RPMI8226 (cell line): Measurements from ENCODE around the gene OR2T35.
A peak's percentile ranks its signal among the peaks of the same experiment; 100 is the strongest.
"Not testable (repeated sequence)": the region's sequence is repeated elsewhere in the genome, so short reads cannot be mapped to it uniquely, and the experiment has no call there.

Experiments
- DNase-seq: peaks from one replicate; pipeline ENCODE4 v3.0.0-alpha.2; 2015

The OR2T35 gene

GRCh38 chr1:248645178-248645577 is at the start of gene OR2T35:
Gene OR2T35 (minus strand): TSS chr1:248645278. CDS start chr1:248639258, 6,020 bp downstream.
- DNase-seq = not testable (repeated sequence)

GRCh38 chr1:248691567-248692155 is 46.6 kb upstream of the OR2T35 start:
- no peak for DNase-seq

DNA sequence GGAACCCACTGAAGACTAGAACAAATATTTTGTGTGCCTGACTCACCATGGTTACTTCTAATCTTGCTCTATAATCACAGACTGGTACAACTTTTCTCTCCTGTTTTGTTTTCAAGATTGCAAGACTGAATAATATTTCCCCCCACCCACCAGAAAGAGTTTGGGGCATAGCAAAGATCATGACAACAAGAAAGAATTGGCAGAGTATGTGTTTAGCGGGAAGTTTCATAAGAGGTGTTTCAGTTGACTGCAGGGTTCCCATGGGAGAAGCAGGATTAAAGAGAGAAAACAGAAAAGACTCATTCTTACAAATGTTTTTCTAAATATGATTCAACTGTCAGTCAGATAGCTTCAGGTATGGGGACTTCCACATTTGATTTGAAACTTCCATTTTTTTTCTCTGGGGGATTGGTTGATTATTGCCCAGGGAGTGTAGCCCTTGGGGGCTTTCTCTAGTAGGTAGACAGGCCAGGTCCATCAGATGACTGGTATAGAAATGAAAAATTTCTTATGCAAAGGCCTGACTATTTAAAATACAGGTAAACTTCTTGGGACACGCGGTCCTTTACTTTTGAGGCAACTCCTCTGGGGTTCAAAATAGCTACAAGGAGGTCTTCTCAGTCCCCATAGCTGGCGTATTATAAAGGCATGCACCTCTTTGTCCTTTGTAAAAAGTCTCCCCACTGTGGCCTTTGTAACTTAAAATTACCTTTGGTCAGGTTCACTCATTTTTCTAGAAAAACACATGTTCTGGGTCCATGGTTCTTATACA is 43.6 kb upstream of the OR2T35 start:
- no peak for DNase-seq

- peak; percentile 24 for DNase-seq
Observed at GRCh38 chr1:248686815-248687214, 41.7 kb upstream of the OR2T35 start.

DNA sequence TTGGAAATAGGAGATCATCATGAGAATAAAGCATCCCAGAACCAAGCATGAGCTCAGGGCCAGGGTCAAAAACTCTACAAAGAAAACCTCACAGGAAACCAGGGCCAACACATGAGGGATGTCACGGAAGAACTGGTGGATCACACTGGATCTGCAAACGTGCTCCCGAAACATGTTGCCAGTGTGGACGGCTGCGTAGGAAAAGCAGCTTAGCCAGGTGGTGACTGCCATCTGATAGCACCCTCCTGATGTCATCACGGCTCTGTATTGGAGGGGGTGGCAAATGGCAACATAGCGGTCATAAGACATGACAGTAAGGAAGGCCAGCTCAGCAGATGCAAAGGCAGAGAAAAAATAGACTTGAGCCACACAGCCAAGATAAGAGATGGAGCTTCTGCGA is 36.6 kb upstream of the OR2T35 start:
- no peak for DNase-seq

DNA sequence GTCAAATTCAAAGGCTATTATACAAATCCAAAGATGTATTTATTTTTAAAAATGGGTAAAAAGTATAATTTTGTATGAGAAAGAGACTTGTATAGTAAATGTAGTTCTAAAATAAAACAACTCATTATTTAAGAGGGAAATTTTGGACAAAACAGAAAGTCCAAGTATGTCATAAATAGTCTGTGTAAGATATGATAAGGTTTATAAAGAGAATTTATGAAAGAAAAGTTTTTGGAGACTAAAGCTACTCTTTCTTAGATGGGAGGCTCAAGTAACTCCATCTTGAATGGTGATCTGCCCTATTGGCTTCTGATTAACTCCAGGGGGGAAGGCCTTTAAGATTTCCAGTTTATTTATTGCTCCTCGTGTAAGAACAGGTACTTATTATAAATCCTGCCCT is 24.9 kb upstream of the OR2T35 start:
- no peak for DNase-seq

GRCh38 chr1:248663453-248664328 is 18.6 kb upstream of the OR2T35 start:
- not testable (repeated sequence) for DNase-seq

GRCh38 chr1:248656797-248657196 is 11.7 kb upstream of the OR2T35 start:
- not testable (repeated sequence) for DNase-seq

GRCh38 chr1:248655354-248655753 is 10.3 kb upstream of the OR2T35 start, which contains the start of gene OR2T27:
Gene OR2T27 (minus strand): TSS chr1:248655528. CDS start chr1:248650884, 4,644 bp downstream.
- DNase-seq = not testable (repeated sequence)

GRCh38 chr1:248648770-248649536 is 3.9 kb upstream of the OR2T35 start:
- DNase-seq = not testable (repeated sequence)

- DNase-seq = not testable (repeated sequence)
Observed at GRCh38 chr1:248642971-248643651, 2.0 kb downstream of the OR2T35 start.

- not testable (repeated sequence) for DNase-seq
Observed at GRCh38 chr1:248641583-248641982, 3.5 kb downstream of the OR2T35 start.

GRCh38 chr1:248640906-248641305 is 4.2 kb downstream of the OR2T35 start:
- not testable (repeated sequence) for DNase-seq

GRCh38 chr1:248639652-248640051 is 5.4 kb downstream of the OR2T35 start:
- not testable (repeated sequence) for DNase-seq

DNA sequence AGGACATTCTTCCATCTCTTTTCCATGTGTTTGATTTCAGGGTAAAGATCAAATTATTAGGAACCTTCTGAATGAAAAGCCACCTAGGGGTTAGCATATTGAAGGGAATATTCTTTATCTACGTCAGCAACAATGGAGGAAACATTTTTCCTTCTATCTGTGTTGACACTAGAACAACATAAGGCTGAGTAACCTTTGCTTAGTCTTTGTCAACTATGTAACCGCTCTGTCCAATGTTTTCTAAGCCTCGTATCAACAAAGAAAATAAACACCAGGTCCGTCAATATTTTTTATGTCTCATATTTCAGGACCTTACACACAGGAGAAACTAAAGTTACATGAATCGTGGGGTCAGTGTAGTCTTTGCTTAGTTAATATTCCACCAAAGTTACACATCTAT is 8.5 kb downstream of the OR2T35 start:
- DNase-seq = not testable (repeated sequence)

DNA sequence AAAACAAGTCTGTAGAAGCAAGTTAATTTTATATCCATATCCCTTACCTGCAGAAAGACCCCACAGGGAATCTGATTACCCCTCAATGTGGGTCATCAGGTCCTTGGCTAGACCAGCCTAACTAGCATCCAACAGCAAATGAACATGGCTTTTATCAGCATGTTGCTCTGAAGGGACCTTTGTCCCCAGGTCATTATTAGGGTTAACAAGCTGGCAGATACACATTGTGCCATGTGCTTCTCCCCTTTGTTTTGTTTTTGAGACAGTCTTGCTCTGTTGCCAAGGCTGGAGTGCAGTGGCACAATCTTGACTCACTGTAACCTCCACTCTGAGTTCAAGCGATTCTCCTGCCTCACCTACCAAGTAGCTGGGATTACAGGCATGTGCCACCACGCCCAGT is 10.1 kb downstream of the OR2T35 start, which contains the start of gene OR2T11:
TSS of gene OR2T11 (minus strand) at position 101 of the 400 bp plus-strand sequence. CDS start 7,963 bp downstream, outside the sequence.
- not testable (repeated sequence) for DNase-seq

DNA sequence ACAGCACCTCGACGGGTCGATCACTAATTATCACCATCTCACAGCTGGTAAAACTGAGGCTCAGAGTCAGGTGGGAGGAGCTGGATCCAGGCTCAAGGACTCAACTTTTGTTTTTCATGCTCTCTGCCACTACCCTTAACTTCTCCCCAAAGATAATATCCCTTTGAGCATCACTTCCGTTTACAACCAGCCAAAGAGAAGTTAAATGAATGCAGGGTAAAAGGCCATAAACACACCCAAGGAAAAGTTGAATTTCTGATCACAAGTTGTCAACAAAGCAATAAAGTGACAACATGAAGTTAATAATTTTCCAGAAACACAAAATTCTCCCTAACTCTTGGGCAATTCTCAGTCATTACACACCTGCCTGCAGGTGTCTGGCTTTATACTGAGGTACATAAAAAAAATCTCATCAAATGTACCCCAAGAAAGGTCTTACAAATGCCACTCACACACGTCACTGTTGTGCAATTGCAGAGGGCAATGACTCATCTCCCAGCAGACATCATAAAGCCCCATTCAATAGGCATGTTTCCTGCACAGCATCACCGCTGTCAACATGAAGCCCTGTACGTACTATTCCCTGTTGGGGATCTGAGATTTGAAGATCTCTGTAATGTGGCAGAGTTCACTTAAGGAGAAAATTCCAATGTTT is 13.6 kb downstream of the OR2T35 start:
- no peak for DNase-seq

DNA sequence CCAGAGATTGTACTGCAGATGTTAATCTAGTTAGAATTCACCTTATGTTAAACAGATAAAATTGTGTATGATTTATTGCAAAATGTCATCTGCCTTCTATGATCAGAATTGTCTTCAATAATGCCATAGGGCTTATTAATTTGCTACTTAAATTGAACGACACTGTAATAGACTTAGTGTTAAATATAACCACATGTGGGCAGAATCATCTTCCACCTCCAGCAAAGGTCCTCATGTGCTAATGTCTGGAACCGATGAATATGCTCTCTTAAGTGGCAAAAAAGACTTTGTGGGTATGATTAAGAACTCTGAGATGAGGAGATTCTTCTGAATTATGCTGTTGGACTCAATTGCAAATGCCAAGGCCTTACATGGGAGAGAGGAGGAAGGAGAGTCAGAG is 14.5 kb downstream of the OR2T35 start:
- DNase-seq = no peak

DNA sequence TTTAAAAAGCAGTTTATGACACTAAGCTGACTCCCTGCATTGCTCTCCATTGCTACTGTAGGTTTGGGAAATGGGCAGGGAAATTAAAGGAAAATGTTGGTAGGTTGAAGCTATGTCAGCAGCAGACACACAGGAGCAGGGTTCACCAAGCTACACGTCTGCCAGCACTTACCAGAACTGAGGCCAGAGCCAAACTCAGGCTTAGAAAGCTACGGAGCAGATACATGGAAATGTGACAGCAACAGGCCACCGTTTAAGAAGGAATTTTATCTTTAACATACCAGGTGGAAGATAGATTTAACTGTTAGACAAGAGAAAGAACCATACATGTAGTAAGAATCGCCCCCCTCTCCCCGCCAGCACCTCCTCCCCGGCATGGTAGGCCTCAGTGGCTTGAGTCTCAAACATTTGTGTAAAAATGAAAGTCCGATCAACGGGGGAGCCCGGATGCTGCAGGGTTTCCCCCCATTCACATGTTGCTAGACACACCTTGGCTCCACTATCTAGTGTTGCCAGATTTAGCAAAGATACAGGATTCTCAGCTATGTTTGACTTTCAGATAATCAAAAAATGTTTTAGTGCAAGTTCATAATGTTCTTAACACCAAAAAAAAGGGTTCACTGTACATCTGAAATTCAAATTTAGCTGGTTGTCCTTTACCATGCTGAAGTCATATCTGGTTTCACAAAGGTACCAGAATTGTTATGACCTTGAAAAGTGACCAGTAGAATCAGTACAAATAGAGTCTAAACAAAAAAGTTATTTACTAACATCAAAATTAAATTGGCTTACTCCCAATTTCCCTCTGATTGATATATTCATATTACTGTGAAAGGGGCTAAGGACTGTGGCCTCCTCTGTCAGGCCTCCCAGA is 16.9 kb downstream of the OR2T35 start:
- no peak for DNase-seq

DNA sequence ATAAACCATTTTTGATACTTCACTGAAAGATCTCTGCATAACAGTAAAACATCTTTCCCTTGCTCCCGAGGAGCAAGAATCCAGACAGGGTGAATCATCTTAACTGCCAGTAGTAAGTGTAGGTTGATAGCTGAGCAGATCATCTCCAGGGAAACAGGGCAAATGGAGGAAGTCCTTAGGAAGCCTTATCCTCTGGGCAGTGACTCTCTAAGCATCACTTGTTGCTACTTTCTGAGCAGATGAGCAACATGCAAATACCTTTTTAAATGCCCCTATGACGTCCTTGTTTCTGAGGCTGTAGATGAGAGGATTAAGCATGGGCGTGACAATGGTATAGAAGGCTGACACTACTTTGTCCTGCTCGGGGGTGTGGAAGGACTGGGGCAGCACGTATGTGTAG is 19.1 kb downstream of the OR2T35 start:
- DNase-seq = no peak
